HepG2 (cell line): ENCODE data around the gene CISD3. TPM values are rescaled to one million over a fixed set of nuclear protein-coding genes. Genes with fewer than 3 reads are reported as not detected.

Experiments
- ATF6 ChIP-seq: sonication (generic); formaldehyde crosslinking; conservative IDR thresholded peaks from 2 replicates; pipeline ENCODE4 v1.4.0; 2020; ENCODE audit warnings: missing genetic modification reagents
- CBX5 ChIP-seq: sonication (generic); formaldehyde crosslinking; IDR thresholded peaks from 2 replicates; pipeline ENCODE4 v1.4.0; 2020; ENCODE audit warnings: missing genetic modification reagents, borderline replicate concordance
- FOXP4 ChIP-seq: sonication (generic); formaldehyde crosslinking; IDR thresholded peaks from 2 replicates; pipeline ENCODE4 v1.4.0; 2020; ENCODE audit warnings: missing genetic modification reagents
- GABPB1 ChIP-seq: IDR thresholded peaks from 2 replicates; pipeline ENCODE4 v1.6.1; 2016; ENCODE audit warnings: mild to moderate bottlenecking, missing genetic modification reagents, moderate library complexity, missing compliant biosample characterization
- NR2C2 ChIP-seq: sonication (generic); formaldehyde crosslinking; IDR thresholded peaks from 2 replicates; pipeline ENCODE4 v1.4.0; 2020; ENCODE audit warnings: missing genetic modification reagents, mild to moderate bottlenecking, moderate library complexity, borderline replicate concordance
- NR3C1 ChIP-seq: sonication (generic); formaldehyde crosslinking; IDR thresholded peaks from 2 replicates; pipeline ENCODE4 v1.4.0; 2020; ENCODE audit warnings: missing genetic modification reagents
- RAD21 ChIP-seq: fragments of 450-650 bp; formaldehyde crosslinking; IDR thresholded peaks from 2 replicates; pipeline ENCODE4 v1.5.0; 2020; ENCODE audit warnings: mild to moderate bottlenecking
- RERE ChIP-seq: IDR thresholded peaks from 2 replicates; pipeline ENCODE4 v1.6.1; 2016; ENCODE audit warnings: low read depth, missing genetic modification reagents, missing compliant biosample characterization
- ZFP91 ChIP-seq: sonication (generic); formaldehyde crosslinking; IDR thresholded peaks from 2 replicates; pipeline ENCODE4 v1.9.0; 2022; ENCODE audit warnings: missing genetic modification reagents, mild to moderate bottlenecking, borderline replicate concordance
- ZNF142 ChIP-seq: sonication (generic); formaldehyde crosslinking; IDR thresholded peaks from 2 replicates; pipeline ENCODE4 v1.4.0; 2020; ENCODE audit warnings: missing genetic modification reagents
- ZNF883 ChIP-seq: sonication (generic); formaldehyde crosslinking; IDR thresholded peaks from 2 replicates; pipeline ENCODE4 v1.5.1; 2020; ENCODE audit warnings: mild to moderate bottlenecking, missing genetic modification reagents; ENCODE audit errors: not compliant biosample characterization
- polyA plus RNA-seq, 8 experiments: library from polyadenylated mRNA; depleted of rRNA in 3 of 8; stranded (reverse) in 7 of 8; unstranded in 1 of 8; fragments of >200 nt; fragmentation: Illumina TruSeq in 4 of 8; extraction: Trizol in 4 of 8; gene quantifications; 2 replicates each; pipeline versions ENCODE4 v1.2.1 to v1.2.3, GENCODE V29; 2011 to 2016; ENCODE audit warnings: low read depth in 4 of 8, missing spikeins in 1 of 8, mixed read lengths in 1 of 8; ENCODE audit not compliant: insufficient read depth in 1 of 8
- total RNA-seq, 5 experiments: library from RNA; depleted of rRNA; stranded (reverse); fragments of >200 nt; fragmentation: Illumina TruSeq; extraction: Trizol; gene quantifications; 2 replicates each; pipeline ENCODE4 v1.2.3, GENCODE V29; 2016; ENCODE audit warnings: low read depth in 1 of 5

Gene CISD3
- total and polyA plus RNA-seq, 2 of the 13 experiments (the other 11 are each of a cell fraction or from before 2014, with no cell fraction given), result 30.0 to 34.1 TPM

- peak; percentile 27; the same call in 1 of the 2 replicates for TF ChIP-seq RERE (CRISPR knock-in tag)
- TF ChIP-seq CBX5 (CRISPR knock-in tag), result peak; percentile 23; the same call in 1 of the 2 replicates
- peak; percentile 85 for TF ChIP-seq ZNF142
- peak; percentile 81 for TF ChIP-seq NR2C2 (CRISPR knock-in tag)
- TF ChIP-seq RAD21 (CRISPR knock-in tag), result no peak
- TF ChIP-seq NR3C1 (CRISPR knock-in tag), result no peak
- peak; percentile 64; the same call in 1 of the 2 replicates for TF ChIP-seq FOXP4
- TF ChIP-seq ZFP91 (CRISPR knock-in tag), result 0 out of 2 replicates have a peak, but pooled peaks have one; percentile 38
- TF ChIP-seq GABPB1 (CRISPR knock-in tag), result peak; percentile 54
- TF ChIP-seq ATF6 (CRISPR knock-in tag), result no peak
- no peak for TF ChIP-seq ZNF883 (CRISPR knock-in tag)
Measured at GRCh38 chr17:38691154-38691553, 39.0 kb upstream of the CISD3 start (continued).
